ENCODE data around the gene PLIN5. TPM values are rescaled to one million over a fixed set of nuclear protein-coding genes. Genes with fewer than 3 reads are reported as not detected.

PLIN5 gene
- polyA plus RNA-seq, 1 donor (not counting 4 experiments of a cell fraction or from before 2014, with no cell fraction given): not detected

- Histone ChIP-seq H3K4me1 (ENCODE audit: control insufficient read depth, extremely low read depth, insufficient read depth, low read length) (peaks cover 8% of the 10 kb centered on the region), H3K9me1 (ENCODE audit: control insufficient read depth, extremely low read depth, insufficient read depth, low read length) (peaks cover 2% of the 10 kb centered on the region), H3K4me2 (ENCODE audit: control insufficient read depth, extremely low read depth, insufficient read depth, low read depth, low read length) (no peak overlapping the region), H3K9ac (ENCODE audit: control insufficient read depth, extremely low read depth, insufficient read depth, low read length) (no peak overlapping the region), H3K27me3 (ENCODE audit: control insufficient read depth, extremely low read depth, insufficient read depth, low read length) (no peaks in the 10 kb centered on the region), H4K20me1 (ENCODE audit: control insufficient read depth, extremely low read depth, insufficient read depth, low read length) (no peaks in the 10 kb centered on the region), H3K9me3 (ENCODE audit: control insufficient read depth, low read depth, low read length) (no peaks in the 10 kb centered on the region), H3K4me3 (ENCODE audit: control insufficient read depth in 2 of 3, extremely low read depth in 1 of 3, insufficient read depth in 2 of 3, low read depth in 1 of 3, low read length in 3 of 3) (no peak overlapping the region), H2AFZ (ENCODE audit: control insufficient read depth, low read length) (no peak overlapping the region), H3K27ac (ENCODE audit: control insufficient read depth, insufficient read depth, low read length) (no peak overlapping the region), H3K36me3 (ENCODE audit: control insufficient read depth in 2 of 2, extremely low read depth in 1 of 2, insufficient read depth in 2 of 2, low read length in 2 of 2) (peaks cover 2 to 11% of the 10 kb centered on the region in 2 experiments), H3K79me2 (ENCODE audit: control insufficient read depth, insufficient read depth, low read length) (no peaks in the 10 kb centered on the region)
- dilution Hi-C loops (cut with MboI; ENCODE audit: extremely low pct_ligation_motif_present, low sequenced_read_pairs): no loop called here
- FAIRE-seq (no peak), DNase-seq (ENCODE audit: low read depth, low spot score) (no peak)
- TF ChIP-seq CTCF (optimal IDR thresholded peaks at IDR 0.05 in 1 of 3, IDR thresholded peaks at IDR 0.05 in 1 of 3, conservative IDR thresholded peaks at IDR 0.05 in 1 of 3; ENCODE audit: extremely low read depth in 1 of 3, insufficient read depth in 2 of 3, low read length in 3 of 3) (no peak), EZH2 (IDR thresholded peaks at IDR 0.05; ENCODE audit: low read length) (no peak)
These were observed 26.3 kb downstream of the PLIN5 start for GRCh38 chr19:4508698-4509097.

DNA sequence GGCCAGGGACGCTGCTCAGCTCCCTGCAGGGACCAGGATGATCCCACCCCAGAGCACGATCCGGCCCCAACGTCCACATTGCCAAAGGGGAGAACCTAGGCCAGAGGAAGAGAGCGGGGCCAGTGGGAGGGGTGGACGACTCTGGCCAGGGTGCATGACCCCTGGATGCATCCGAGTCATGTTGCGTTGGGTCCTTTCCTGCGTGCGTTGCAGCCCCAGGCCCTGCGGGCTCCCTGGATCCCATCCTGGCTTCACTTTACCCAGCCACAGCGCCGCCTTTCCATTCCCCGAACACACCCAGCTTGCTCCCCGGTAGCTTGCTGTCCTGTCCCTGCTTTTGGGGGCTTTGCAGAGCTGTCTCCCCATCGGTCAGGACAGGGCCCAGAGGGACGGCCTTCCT is 27.2 kb downstream of the PLIN5 start:
- FAIRE-seq (no peak), DNase-seq (ENCODE audit: low read depth, low spot score) (no peak)
- Histone ChIP-seq H2AFZ (ENCODE audit: control insufficient read depth, low read length) (no peak overlapping the region), H3K27me3 (ENCODE audit: control insufficient read depth, extremely low read depth, insufficient read depth, low read length) (no peaks in the 10 kb centered on the region), H4K20me1 (ENCODE audit: control insufficient read depth, extremely low read depth, insufficient read depth, low read length) (no peaks in the 10 kb centered on the region), H3K9me1 (ENCODE audit: control insufficient read depth, extremely low read depth, insufficient read depth, low read length) (peaks cover 2% of the 10 kb centered on the region), H3K36me3 (ENCODE audit: control insufficient read depth in 2 of 2, extremely low read depth in 1 of 2, insufficient read depth in 2 of 2, low read length in 2 of 2) (peaks cover 5 to 11% of the 10 kb centered on the region in 2 experiments), H3K4me3 (ENCODE audit: control insufficient read depth in 2 of 3, extremely low read depth in 1 of 3, insufficient read depth in 2 of 3, low read depth in 1 of 3, low read length in 3 of 3) (no peak overlapping the region), H3K9me3 (ENCODE audit: control insufficient read depth, low read depth, low read length) (no peaks in the 10 kb centered on the region), H3K79me2 (ENCODE audit: control insufficient read depth, insufficient read depth, low read length) (no peaks in the 10 kb centered on the region), H3K9ac (ENCODE audit: control insufficient read depth, extremely low read depth, insufficient read depth, low read length) (no peak overlapping the region), H3K4me2 (ENCODE audit: control insufficient read depth, extremely low read depth, insufficient read depth, low read depth, low read length) (no peak overlapping the region), H3K4me1 (ENCODE audit: control insufficient read depth, extremely low read depth, insufficient read depth, low read length) (peaks cover 8% of the 10 kb centered on the region), H3K27ac (ENCODE audit: control insufficient read depth, insufficient read depth, low read length) (no peak overlapping the region)
- no peak for TF ChIP-seq EZH2 (IDR thresholded peaks at IDR 0.05; ENCODE audit: low read length)
- TF ChIP-seq CTCF (optimal IDR thresholded peaks at IDR 0.05 in 1 of 3, IDR thresholded peaks at IDR 0.05 in 1 of 3, conservative IDR thresholded peaks at IDR 0.05 in 1 of 3; ENCODE audit: extremely low read depth in 1 of 3, insufficient read depth in 2 of 3, low read length in 3 of 3): no peak
- dilution Hi-C loops (cut with MboI; ENCODE audit: extremely low pct_ligation_motif_present, low sequenced_read_pairs): no loop called here

Measured in keratinocyte (primary cell).